ENCODE results near the gene PELI2. TPM values are rescaled to one million over a fixed set of nuclear protein-coding genes. Genes with fewer than 3 reads are reported as not detected.

PELI2 gene
- total and polyA plus RNA-seq, 2 of the 4 experiments (the other 2 are of a cell fraction) = 6.0 to 36.7 TPM

DNA sequence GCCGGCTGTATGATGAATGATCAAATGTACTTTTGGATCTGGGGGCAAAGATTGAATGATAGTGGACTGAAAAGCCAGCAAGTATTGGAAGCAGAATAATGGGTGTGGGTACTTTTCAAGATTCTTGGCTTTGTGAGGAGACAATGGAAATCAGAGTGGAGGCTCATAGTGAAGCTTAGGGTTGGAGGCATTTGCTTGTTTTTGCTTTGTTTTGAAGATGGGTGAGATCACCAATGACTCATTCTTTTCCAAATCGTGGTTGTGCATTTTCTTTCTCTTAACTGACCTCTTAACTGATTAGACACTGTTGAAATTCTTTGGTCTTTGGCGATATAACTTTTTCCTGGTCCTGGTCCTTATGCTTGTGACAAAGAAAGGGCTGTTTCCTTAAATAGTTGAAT is 54.4 kb downstream of the PELI2 start:
- peak overlapping the region; percentile 25 to 75; a peak in 2 of 4 replicates for H4K8ac ChIP-seq (ENCODE audit: low read depth in 2 of 2, low read length in 2 of 2)
- no peak for TF ChIP-seq RCOR1 (IDR thresholded peaks at IDR 0.05; ENCODE audit: insufficient replicate concordance, low read length)
- no peak for TF ChIP-seq RAD21 (IDR thresholded peaks at IDR 0.05; ENCODE audit: low read length)
- peak; percentile 13; the same call in 1 of the 2 replicates for TF ChIP-seq BHLHE40 (IDR thresholded peaks at IDR 0.05; ENCODE audit: low read depth, low read length)
- TF ChIP-seq, protein P1, sequence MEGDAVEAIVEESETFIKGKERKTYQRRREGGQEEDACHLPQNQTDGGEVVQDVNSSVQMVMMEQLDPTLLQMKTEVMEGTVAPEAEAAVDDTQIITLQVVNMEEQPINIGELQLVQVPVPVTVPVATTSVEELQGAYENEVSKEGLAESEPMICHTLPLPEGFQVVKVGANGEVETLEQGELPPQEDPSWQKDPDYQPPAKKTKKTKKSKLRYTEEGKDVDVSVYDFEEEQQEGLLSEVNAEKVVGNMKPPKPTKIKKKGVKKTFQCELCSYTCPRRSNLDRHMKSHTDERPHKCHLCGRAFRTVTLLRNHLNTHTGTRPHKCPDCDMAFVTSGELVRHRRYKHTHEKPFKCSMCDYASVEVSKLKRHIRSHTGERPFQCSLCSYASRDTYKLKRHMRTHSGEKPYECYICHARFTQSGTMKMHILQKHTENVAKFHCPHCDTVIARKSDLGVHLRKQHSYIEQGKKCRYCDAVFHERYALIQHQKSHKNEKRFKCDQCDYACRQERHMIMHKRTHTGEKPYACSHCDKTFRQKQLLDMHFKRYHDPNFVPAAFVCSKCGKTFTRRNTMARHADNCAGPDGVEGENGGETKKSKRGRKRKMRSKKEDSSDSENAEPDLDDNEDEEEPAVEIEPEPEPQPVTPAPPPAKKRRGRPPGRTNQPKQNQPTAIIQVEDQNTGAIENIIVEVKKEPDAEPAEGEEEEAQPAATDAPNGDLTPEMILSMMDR (conservative IDR thresholded peaks at IDR 0.05; ENCODE audit: low read depth, low read length) = no peak
- peak; percentile 90 for TF ChIP-seq FOS (IDR thresholded peaks at IDR 0.05; ENCODE audit: low read depth, low read length)
- TF ChIP-seq SMC3 (IDR thresholded peaks at IDR 0.05; ENCODE audit: low read depth, low read length) = no peak
- peak; percentile 35; the same call in 1 of the 2 replicates for TF ChIP-seq CEBPB (IDR thresholded peaks at IDR 0.05; ENCODE audit: low read depth, low read length)
- H3K56ac ChIP-seq (ENCODE audit: extremely low read depth, insufficient read depth, low read length) = peak overlapping the region; percentile 25; the same call in 1 of the 2 replicates
- ATAC-seq (ENCODE audit: low read depth) = peak; percentile 90
- peak overlapping the region; percentile 83 for H2BK120ac ChIP-seq (ENCODE audit: low read depth, low read length)
- peak overlapping the region; percentile 66; the same call in 1 of the 2 replicates for H3K4me2 ChIP-seq (ENCODE audit: low read depth, low read length)
- H2AFZ ChIP-seq (replicated peaks; ENCODE audit: low read length, poor library complexity) = no peak overlapping the region
- peak overlapping the region; percentile 76 for H2BK5ac ChIP-seq (ENCODE audit: low read depth, low read length, poor library complexity, severe bottlenecking)
- ChIA-PET CTCF (interaction anchor here (0.6 to 1.2 kb wide), 3 partner anchors 53 to 441 kb away, joined by 3 to 6 read pairs (median 5); no protein-coding TSS in a partner anchor), POLR2A (ENCODE audit: unreplicated experiment) (no interaction called here)
- 0 out of 2 replicates have a peak overlapping the region, but pooled peaks have one; percentile 28 for H3K9ac ChIP-seq (ENCODE audit: low read depth, low read length)
- H3K79me1 ChIP-seq (ENCODE audit: low read depth in 1 of 2, low read length in 2 of 2) = peaks cover 44 to 85% of the 10 kb centered on the region in 2 experiments
- H3K4me1 ChIP-seq (ENCODE audit: control insufficient read depth, insufficient read depth, low read length) = peaks cover 16% of the 10 kb centered on the region
- H3K27me3 ChIP-seq (ENCODE audit: control insufficient read depth, insufficient read depth, low read length) = no peaks in the 10 kb centered on the region
- peak overlapping the region; percentile 54 for H3K18ac ChIP-seq (ENCODE audit: low read depth, low read length)
- intact Hi-C loops (cut with micrococcal nuclease) (no loop called here), in situ Hi-C loops (cut with MboI; ENCODE audit: low sequenced_read_pairs) (no loop called here), dilution Hi-C loops (cut with HindIII; ENCODE audit: low sequenced_read_pairs, unreplicated experiment) (no loop called here)
- peak overlapping the region; percentile 91 for H4K91ac ChIP-seq (ENCODE audit: insufficient read depth, low read depth, low read length)
- peak overlapping the region; percentile 83 for H3K27ac ChIP-seq (ENCODE audit: insufficient read depth, low read length)
- H3K4ac ChIP-seq (ENCODE audit: low read depth, low read length) = peak overlapping the region; percentile 92
- H3K23ac ChIP-seq (ENCODE audit: low read depth, low read length) = peak overlapping the region; percentile 65; the same call in 1 of the 2 replicates
- H2BK15ac ChIP-seq (ENCODE audit: low read depth, low read length) = peak overlapping the region; percentile 63; the same call in 1 of the 3 replicates
- peak overlapping the region; percentile 97 for H2AK5ac ChIP-seq (ENCODE audit: low read depth, low read length)
- peak; percentile 92 for DNase-seq
- H3K36me3 ChIP-seq (ENCODE audit: control insufficient read depth, insufficient read depth, low read length) = peaks cover 2% of the 10 kb centered on the region; the same call in 1 of the 2 replicates
- H3K9me1 ChIP-seq (ENCODE audit: insufficient read depth, low read length) = peaks cover 22% of the 10 kb centered on the region
- H3K14ac ChIP-seq (replicated peaks; ENCODE audit: low read depth, low read length) = peak overlapping the region; percentile 82
- peak overlapping the region; percentile 78 for H4K5ac ChIP-seq (ENCODE audit: low read depth, low read length)
- H2AK9ac ChIP-seq (replicated peaks; ENCODE audit: low read depth, low read length, poor library complexity) = peak overlapping the region; percentile 68
- WGBS, 2 experiments (ENCODE audit: extremely low coverage in 2 of 2, insufficient read length in 1 of 2) = 100% methylated on average over 1 of the region's 3 CpGs; no CpG with 5 or more reads in 1 of the 2 experiments
- no peak overlapping the region for H3K4me3 ChIP-seq (ENCODE audit: insufficient read depth, low read depth, low read length)
- H2BK20ac ChIP-seq (ENCODE audit: low read depth, low read length) = peak overlapping the region; percentile 91
- H3K9me3 ChIP-seq (ENCODE audit: control insufficient read depth, insufficient read depth, low read length) = no peaks in the 10 kb centered on the region
- peaks cover 6% of the 10 kb centered on the region for H4K20me1 ChIP-seq (ENCODE audit: insufficient read depth, low read length)
- no TSS peak for BruUV-seq (replicated peaks)
